GM11168 (cell line): ENCODE measurements around the gene TBX20.
"Not testable (repeated sequence)": the region's sequence is repeated elsewhere in the genome, so short reads cannot be mapped to it uniquely, and the experiment has no call there.

Experiments
- in situ Hi-C: fragments of 300-500 bp; cut with MboI; formaldehyde crosslinking; loops from one replicate; pipeline ENCODE4 v1.12.0; 2022; ENCODE audit warnings: low sequenced_read_pairs; ENCODE audit not compliant: unreplicated experiment

The TBX20 gene

DNA sequence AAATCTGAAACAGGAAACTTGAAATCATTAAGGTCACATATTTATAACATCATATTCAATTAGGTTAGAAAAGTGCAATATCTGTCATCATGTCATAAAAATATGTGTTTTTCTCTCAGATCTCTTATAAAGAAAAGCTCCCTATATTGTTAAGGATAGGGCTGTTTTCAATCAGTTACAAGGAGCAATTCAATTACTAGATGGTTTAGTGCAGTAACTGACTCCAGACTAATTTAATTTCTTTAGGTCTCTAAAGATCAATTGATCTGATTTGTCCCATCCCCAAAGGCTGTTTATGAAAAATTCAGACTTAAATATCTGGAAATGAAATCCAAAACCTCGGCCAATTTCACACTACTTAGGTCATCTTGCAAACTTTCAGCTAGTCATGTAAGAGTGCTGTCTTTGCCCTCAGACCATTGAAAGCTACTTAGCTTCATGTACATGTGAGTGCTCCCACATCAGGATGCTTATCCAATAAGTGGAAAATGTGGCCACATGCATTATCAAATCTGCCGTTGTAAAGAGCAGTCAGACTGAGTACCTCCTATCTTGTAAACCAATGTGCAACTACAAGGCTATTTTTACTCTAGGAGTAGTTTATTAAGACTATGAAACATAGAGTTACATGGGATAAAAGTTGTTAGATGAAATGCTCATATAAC is 24.7 kb downstream of the TBX20 start:
- in situ Hi-C loops: not testable (repeated sequence)

DNA sequence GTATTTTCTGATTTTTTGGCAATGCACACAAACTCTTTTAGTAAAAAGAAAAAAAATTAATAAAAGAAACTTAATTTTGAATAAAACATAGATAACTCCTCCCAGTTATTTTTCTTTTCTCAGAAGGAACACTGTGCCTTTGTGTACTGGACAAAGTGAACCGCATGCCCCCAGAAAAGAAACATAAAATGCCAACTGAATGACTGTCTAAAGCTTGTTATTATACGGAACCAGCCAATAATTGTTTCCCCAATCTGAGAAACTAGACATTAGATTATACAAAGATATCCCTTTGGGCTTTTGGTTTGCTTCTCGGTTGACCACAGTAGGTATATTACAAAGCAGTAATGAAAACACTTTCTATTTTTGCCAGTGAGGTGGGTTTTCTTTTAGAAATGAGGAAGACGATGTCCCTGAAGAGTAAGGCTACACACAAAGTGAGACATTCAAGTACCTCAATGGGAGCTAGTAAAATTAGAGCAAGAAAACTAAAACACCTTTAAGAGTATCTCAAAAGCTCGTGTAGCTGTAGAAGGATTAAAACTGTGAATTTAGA is 25.3 kb downstream of the TBX20 start:
- in situ Hi-C loops: not testable (repeated sequence)

DNA sequence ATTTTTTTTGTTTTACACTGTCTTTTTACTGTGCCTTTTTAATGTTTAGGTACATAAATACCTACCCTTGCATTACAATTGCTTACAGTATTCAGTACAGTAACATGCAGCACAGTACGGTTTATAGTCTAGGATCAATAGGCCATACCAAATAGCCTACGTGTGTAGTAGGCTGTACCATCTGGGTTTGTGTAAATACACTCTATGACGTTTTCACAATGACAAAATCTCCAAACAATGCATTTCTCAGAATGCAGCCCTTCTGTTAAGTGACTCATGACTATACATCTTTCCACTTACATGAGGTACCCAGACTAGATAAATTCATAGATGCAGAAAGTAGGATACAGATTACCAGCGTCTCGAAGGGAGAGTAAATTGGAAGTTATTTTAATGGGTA is 26.5 kb downstream of the TBX20 start:
- in situ Hi-C loops: not testable (repeated sequence)

DNA sequence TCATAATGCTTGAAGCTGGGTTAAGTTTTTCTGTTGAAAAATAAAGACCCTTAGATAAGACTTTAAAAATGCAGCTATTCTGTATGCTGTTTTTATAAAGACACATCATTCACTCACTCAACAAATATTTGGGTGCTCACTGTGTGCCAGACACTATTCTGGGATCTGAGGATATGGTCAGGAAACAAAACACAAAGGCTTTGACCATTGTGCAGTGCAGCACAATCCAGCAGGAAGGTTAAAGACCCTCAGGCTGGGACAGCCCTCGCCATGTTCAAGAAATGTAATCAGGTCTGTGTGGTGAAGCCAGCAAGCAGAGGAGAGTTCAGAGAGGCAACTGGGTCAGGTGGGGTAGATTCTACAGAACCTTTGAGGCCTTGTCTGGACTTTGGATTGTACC is 31.5 kb downstream of the TBX20 start:
- in situ Hi-C loops: not testable (repeated sequence)

DNA sequence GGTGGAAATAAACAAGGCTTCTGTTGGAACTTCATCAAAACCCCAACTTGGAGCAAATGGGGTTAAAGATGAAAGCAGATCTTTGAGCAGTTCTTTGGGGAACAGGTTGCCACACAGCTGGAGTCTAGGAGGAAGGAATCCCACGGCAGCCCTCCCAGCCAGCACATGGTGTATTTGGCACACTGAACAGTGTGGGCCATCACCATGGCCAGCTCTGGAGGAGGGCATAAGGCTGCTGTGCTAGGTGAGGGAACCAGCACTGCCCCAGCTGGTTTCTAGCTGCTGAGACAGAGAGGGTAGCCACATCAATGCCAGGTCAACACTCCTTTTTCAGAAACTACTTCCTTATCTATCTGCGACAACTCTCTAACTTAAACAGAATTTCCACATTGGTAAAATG is 33.7 kb downstream of the TBX20 start:
- in situ Hi-C loops: not testable (repeated sequence)

DNA sequence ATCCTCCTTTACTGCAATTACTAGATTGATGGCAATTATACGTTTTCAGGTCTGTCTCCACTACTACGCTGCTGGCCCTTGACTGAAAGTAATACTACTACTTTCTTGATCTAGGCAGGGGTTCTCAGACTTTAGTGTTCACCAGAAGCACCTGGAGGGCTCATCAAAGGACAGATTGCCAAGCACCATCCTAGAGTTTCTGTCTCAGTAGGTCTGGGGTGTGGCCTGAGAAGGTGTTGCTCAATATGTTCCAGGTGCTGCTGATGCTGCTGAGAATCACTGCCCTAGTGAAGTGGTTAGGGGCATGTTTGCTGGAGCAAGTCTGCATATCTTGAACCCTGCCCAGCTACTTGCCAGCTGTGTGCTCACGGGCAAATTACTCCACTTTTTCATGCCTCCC is 37.9 kb downstream of the TBX20 start:
- in situ Hi-C loops: not testable (repeated sequence)

DNA sequence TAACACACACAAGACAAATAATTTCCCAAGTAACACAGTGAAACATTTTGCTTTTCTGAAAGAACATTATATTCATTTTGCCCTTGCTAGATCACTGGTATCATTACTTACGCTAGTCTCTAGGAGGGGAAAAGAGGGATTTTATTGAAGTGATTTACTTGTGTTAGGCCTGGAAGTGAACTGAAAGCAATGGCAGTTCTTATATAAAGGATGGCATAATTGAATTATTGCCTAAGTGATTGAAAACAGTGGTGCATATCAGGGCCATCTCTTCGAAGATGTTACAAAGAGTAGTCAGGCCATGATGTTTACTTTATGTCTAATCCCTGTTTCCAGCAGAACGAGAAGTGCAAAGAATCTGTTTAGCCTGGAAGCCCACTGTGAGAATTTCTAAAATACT is 38.8 kb downstream of the TBX20 start:
- in situ Hi-C loops: not testable (repeated sequence)

DNA sequence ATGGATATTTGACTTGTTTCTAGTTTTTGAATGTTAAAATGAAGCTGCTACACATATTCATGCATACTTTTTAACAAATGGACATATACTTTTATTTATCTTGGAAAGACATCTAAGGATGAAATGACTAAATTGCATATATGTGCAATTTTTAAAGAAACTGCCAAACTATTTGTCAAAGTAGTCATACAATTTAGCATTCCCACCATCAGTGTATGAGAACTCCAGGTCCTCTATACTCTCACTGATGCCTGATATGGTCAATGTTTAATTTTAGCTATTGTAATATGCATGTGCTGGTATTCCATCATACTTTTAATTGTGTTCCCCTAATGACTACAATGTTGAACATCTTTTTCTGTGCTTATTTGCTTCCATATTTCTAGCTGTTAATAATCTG is 47.0 kb downstream of the TBX20 start:
- in situ Hi-C loops: not testable (repeated sequence)

DNA sequence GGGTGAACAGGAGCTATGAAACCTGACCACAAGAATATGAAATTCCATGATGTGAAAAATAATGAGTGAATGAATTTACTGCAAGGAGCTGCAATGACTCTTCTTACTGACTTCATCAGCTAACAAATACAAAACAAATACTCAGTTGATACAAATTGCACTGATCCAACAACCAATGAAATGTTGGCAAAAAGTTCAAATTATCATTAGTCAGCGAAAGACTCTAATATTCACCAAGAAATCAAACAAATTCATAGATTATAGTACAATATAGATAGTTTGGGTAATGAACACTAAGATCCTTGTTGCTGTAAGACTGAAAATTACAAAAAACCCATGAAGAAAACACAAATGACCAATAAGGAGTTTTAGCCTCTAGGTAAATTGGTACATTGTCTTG is 49.0 kb downstream of the TBX20 start:
- in situ Hi-C loops: not testable (repeated sequence)

DNA sequence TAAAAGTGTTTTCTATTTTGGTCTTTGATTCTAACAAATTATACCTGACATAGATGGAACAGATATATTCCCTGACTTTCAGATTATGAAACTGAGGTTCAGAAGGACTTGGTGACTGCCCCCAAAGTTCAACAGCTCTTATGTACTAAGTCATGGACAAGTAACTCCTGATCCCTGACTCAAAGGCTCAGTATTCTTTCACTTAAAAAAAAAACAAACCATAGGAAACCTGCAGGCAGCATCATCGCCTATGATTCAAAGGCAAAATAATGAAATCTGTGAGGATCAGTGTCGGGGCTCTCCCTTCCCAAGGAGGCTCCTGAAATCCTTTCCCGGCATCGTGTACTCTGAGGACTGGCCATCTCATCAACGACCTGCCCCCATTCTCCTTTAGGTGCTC is 49.9 kb downstream of the TBX20 start:
- in situ Hi-C loops: not testable (repeated sequence)

DNA sequence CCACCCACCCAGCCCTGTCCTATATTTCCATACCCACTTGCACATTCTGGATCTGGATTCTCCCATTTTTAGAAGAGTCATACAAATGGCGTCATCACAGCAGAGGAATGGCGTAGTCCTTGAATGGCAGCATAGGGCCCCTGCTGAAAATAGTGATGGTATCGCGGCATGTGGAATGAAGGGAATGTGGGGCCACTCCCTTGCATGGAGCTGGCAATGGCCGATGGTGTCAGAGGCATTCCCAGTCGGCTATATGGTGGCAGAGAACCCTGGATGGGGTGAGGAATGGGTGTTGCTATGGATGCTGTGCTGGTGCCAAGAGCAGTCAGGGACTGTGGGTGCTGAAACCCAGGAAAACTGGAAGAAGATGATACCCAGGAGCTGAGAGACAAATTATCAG is 51.5 kb downstream of the TBX20 start:
- in situ Hi-C loops: not testable (repeated sequence)

DNA sequence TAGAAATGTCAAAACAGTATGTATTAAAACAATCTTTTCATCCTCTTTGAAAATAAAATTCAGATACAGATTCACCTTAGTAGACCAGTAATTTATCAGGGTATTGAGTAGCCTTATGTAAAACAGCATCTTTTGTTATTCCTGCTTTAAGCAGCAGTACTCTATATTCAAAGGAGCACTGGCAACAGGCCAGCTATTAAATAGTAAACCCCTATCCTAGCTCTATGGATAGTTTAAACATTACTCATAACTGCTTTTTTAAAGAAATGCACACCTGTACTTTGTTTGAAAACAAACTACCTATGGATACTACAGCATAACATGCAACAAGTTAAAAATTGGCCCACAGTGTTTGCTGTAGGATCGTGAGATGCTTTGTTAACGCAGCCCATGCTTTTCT is 53.7 kb downstream of the TBX20 start:
- in situ Hi-C loops: not testable (repeated sequence)

DNA sequence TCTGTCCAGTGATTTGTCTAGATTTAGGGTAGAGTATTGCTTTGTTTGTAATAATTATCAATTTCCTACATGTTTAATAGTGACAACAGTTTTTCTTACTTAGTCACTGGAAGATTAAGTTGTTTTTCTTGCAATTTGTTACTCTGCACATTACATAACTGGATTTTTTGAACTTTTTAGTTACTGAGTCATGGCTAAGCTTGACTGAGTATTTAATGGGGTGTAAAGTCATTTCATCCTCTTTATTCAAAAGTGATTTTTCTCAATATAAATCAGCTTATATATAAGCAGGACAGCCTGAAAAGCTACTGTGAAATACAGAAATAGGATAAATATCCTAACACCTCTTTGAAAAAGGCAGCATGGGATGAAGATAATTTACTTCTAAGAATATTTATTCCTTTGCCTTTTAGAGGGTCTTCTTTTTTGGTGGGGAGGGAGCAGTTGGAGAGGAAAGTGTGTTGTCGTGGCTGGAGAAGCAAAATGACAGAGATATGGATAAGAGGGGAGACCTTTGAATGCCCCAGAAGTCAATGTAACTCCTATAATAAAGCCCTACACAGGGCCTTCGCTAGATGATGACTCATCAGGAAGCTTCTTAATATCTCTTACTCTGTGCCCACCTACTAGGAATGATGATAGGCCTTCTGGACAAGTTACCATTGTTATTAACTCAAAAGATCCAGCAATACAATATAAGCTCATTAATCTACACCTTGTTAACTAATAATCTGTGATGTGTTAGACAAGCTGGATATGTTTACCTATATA is 55.3 kb downstream of the TBX20 start:
- in situ Hi-C loops: loop anchor here (25.0 kb wide), 1 partner anchor 339 kb away; no protein-coding TSS in a partner anchor

DNA sequence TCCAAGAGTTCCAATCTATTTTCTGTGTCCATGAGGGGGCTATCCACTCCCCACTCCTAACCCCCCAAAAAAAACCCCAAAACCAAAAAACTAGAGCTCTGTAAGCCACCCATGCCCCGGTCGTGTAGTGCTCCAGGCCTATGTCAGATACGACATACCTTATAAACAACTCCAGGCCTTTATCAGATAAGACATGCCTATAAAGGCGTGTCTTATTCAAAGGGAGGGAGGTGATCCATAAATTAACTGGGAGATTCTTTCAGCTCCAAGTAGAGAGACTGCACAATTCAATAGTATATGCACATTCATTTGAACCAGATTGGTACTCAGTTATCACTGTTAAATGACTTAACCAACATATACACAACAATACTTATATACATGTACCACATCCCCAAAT is 62.3 kb downstream of the TBX20 start:
- in situ Hi-C loops: loop anchor here (25.0 kb wide), 1 partner anchor 346 kb away; no protein-coding TSS in a partner anchor

DNA sequence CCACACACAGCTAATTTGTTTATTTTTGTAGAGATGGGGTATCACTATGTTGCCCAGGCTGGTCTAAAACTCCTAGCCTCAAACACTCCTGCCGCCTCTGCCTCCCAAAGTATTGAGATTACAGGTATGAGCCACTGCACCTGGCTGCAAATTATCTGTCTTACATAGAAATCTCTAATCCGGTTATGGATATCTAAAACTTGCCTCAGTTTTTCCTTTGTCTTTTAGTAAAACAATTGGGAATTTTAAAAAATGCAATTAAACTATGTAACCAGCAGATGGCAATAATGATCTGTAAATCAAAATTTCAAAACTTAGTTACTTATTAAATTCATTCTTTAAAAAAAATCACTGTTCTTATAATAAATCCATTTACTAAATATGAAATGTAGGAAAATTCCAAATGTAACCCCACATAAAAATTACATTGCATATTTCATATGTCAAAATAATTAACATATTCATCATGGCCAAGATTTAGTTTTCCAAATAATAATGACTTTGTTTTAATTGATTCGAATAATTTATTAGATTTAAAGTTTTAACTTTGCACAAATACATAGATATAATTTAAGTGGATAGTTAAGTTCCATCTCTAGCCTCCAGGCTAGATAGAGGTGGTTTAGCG is 63.6 kb downstream of the TBX20 start:
- in situ Hi-C loops: loop anchor here (25.0 kb wide), 1 partner anchor 347 kb away; no protein-coding TSS in a partner anchor

DNA sequence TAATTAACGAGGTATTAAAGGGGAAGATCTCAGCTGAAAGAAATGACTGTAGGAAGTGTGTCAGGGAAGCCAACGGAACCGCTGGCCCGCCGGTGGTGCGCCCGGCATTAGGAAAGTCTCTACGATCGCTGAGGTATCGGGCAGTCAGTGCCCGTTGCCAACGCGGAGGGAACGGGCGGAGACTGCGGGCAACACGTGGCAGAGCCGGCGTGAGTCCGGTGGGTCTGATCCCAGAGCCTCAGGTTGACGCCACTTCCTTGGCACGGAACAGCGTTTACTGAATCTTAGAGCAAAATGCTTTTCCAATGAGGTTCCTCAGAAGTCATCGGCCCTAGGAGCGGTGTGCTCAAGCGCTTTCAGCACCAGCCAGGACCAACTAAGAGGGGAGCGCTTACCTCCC is 67.1 kb downstream of the TBX20 start:
- in situ Hi-C loops: loop anchor here (25.0 kb wide), 1 partner anchor 351 kb away; no protein-coding TSS in a partner anchor

DNA sequence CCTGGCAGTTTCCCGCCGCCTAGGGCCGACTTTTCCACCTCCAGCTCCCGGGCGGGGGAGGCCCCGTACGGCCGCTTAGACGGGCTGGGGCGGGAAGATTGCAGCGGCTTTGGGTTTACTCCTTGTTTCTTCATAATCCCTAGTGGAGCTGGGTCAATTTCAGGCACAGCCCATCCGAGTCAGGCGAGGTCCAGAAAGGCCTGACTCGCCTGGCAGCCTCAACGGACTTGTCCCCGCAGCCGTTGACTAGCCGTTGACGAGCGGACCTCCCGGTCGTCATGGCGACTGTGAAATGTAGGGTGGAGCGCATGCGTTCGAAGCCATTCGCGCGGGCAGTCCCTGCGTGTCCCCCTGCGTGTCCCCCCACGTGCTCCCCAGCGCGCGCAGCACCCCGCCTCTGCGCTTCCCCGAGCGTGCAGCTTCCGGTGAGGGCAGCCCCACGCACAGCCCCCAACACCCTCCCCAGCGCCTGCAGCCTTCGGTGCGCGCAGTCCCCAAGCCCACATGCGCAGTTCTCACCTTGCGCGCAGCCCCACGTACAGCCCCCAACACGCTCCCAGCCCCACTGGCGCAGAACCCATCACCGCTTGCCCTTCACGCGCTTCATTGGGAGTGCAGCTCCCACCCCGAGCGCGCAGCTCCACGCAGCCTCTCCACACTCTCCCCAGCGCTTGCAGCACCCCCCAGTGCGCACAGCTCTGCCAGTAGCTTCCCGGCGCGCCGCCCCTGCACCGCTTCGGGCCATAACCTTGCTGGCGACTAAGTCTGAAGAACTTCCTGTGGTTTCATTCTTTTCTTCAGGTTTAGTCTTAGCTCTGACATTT is 67.8 kb downstream of the TBX20 start:
- in situ Hi-C loops: loop anchor here (25.0 kb wide), 1 partner anchor 351 kb away; no protein-coding TSS in a partner anchor

DNA sequence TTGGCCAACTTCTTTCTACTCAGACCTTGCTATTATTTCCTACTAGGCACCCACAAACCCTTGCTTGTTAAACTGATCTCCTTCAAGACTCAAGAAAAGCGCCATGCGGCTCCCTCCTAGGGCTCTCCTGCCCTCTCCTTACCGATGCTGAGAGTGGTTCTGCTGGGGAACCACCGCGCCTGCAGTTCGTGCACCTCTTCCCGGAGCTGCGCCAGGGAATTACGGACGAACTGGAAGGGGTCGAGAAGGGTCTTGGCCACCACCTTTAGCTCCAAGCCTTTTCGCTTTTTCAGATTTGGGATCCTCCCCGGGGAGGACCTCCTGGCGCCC is 68.4 kb downstream of the TBX20 start:
- in situ Hi-C loops: loop anchor here (25.0 kb wide), 1 partner anchor 352 kb away; no protein-coding TSS in a partner anchor

DNA sequence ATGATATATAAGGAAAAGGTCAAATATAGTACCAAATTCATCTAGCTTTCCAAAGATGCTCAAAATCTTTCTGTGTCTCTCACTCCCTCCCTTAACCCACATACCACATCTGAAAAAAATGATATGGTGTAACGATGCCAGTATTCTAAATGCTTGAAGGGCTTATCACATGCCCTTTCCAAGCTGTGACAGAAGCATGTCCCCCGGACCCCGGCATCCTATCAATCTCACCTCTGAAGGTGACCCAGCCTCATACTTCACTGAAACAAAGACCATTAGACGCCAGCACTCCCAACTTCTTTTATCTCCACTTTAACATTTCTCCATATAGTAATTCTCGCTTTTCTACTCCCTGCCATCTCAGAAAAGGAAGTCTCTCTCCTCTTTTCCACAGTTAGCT is 68.9 kb downstream of the TBX20 start:
- in situ Hi-C loops: loop anchor here (25.0 kb wide), 1 partner anchor 352 kb away; no protein-coding TSS in a partner anchor
